NCI-H1436 treated with DMSO at 0.1 percent for 48 hours (cell line): ENCODE measurements around the gene RASA3.

Source experiments
- DNase-seq: peaks from one replicate; lab custom pipeline; 2025; lab: John Stamatoyannopoulos, UW

Gene RASA3

GRCh38 chr13:113936166-113936965 is 196.1 kb downstream of the RASA3 start:
- no peak for DNase-seq

- DNase-seq = no peak
Observed at GRCh38 chr13:113935001-113935844, 197.2 kb downstream of the RASA3 start.

GRCh38 chr13:113934576-113934975 is 197.8 kb downstream of the RASA3 start:
- DNase-seq = no peak

- DNase-seq = no peak
Observed at GRCh38 chr13:113933901-113934300, 198.5 kb downstream of the RASA3 start.

- no peak for DNase-seq
Observed at GRCh38 chr13:113931841-113932459, 200.5 kb downstream of the RASA3 start.

- DNase-seq = no peak
Observed at GRCh38 chr13:113930671-113931637, 201.5 kb downstream of the RASA3 start.

- no peak for DNase-seq
Observed at GRCh38 chr13:113929628-113930615, 202.5 kb downstream of the RASA3 start.

- no peak for DNase-seq
Observed at GRCh38 chr13:113928685-113929627, 203.5 kb downstream of the RASA3 start.
